Measurements from ENCODE around the gene RGS2. TPM values are rescaled to one million over a fixed set of nuclear protein-coding genes. Genes with fewer than 3 reads are reported as not detected.

Gene RGS2
- total and polyA plus RNA-seq, 3 experiments from 2014 or later, result 9.4 to 86.3 (median 10.7) TPM

DNA sequence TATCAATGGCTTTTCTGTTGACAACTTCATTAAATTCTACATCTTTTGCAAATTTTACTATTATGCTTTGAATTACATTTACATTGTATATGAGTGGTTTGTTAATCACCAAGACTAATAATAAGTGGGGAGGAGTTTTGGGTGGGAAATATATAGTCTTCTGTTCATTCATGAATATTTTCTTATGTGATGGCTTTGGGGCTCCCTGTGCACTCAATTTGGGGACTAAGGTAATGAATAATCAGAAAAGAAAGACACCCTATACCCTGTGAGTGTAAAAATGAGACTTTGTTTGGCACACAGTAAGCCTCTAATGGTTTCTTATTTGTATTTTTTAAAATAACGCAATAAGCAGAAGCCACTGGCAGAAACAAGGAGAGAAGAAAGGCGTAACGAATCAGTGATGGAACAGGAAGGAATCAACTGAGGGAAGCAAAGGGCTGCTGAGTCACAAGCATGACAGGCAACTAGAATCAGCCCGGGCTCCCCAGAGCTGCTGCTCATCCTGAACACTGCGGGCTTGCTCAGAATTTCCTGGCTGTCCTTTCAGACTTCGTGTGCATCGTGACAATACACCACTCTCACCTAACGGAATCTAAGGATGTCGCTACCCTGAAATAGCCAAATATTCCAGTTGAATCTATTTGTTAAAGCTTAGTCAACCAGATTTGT is 20.8 kb upstream of the RGS2 start:
- H3K27me3 Mint-ChIP-seq, result peaks cover 7 to 22% of the 10 kb centered on the region in 2 donors
- Histone ChIP-seq H3K4me3 (ENCODE audit: low read length) (no peak overlapping the region), H3K36me3 (ENCODE audit: insufficient read depth, low read length) (no peaks in the 10 kb centered on the region), H3K27ac (ENCODE audit: low read depth, low read length) (no peak overlapping the region), H3K4me1 (ENCODE audit: insufficient read depth, low read length) (no peaks in the 10 kb centered on the region), H3K9me3 (ENCODE audit: low read length) (no peaks in the 10 kb centered on the region), H3K27me3 (ENCODE audit: insufficient read depth, low read length, poor library complexity, severe bottlenecking) (no peaks in the 10 kb centered on the region)
- H3K36me3 Mint-ChIP-seq, result no peaks in the 10 kb centered on the region
- ChIA-PET POLR2A (no interaction called here), CTCF (no interaction called here)
- H3K9me3 Mint-ChIP-seq, result peaks cover 0 to 1% (median 0%) of the 10 kb centered on the region in 5 donors
- H3K4me3 Mint-ChIP-seq, result no peak overlapping the region
- no peak for DNase-seq
- no peaks in the 10 kb centered on the region for H3K4me1 Mint-ChIP-seq
- no peak overlapping the region for H3K27ac Mint-ChIP-seq

DNA sequence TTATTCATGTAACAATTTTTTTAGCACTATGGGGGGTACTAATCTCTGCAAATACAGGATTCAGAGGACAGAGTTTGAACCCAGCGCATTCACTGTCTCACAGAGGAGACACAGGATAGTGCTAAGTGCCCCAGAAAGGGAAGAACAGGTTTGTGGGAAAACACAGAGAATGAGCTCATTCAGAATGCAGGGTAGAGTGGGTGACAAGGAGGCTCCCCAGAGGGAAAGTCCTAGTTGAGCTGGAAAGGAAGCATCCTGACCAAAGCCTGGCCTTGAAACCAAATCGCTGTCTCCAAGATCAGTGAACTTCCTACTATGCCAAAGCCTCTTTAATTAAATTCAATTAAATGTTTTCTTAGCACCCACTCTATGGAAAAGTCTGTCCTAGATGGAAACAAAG is 19.0 kb upstream of the RGS2 start:
- Histone ChIP-seq H3K27me3 (ENCODE audit: insufficient read depth, low read length, poor library complexity, severe bottlenecking) (no peaks in the 10 kb centered on the region), H3K36me3 (ENCODE audit: insufficient read depth, low read length) (no peaks in the 10 kb centered on the region), H3K4me3 (ENCODE audit: low read length) (no peak overlapping the region), H3K9me3 (ENCODE audit: low read length) (no peaks in the 10 kb centered on the region), H3K27ac (ENCODE audit: low read depth, low read length) (no peak overlapping the region), H3K4me1 (ENCODE audit: insufficient read depth, low read length) (no peaks in the 10 kb centered on the region)
- Mint-ChIP-seq H3K27me3 (peaks cover 6 to 19% of the 10 kb centered on the region in 2 donors), H3K4me3 (no peak overlapping the region), H3K36me3 (no peaks in the 10 kb centered on the region), H3K27ac (no peak overlapping the region), H3K4me1 (no peaks in the 10 kb centered on the region), H3K9me3 (peaks cover 0 to 1% (median 0%) of the 10 kb centered on the region in 5 donors)
- POLR2A ChIA-PET, result no interaction called here
- DNase-seq, result no peak
- CTCF ChIA-PET, result no interaction called here

DNA sequence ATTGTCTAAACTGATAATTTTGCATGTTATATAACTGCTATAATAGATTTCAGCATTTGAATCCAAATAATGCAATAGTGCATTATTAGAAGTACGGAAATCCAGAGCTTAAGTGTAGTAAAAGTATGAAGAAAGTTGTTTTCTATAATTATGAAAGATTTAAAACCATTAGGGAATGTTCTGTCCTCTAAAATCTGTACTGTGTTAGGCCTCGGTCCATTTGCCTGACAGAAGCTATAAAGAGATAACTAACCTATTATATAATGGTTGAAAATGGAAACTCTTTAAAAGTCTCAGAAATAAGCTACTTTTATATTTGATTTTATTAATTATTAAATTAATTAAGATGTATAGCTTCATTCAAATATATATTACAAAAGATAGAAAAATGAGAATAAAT is 16.2 kb upstream of the RGS2 start:
- POLR2A ChIA-PET, result no interaction called here
- Mint-ChIP-seq H3K36me3 (peaks cover 0 to 2% (median 0%) of the 10 kb centered on the region in 3 donors), H3K4me3 (no peak overlapping the region), H3K27me3 (peaks cover 6 to 18% of the 10 kb centered on the region in 2 donors), H3K9me3 (peaks cover 0 to 1% (median 0%) of the 10 kb centered on the region in 5 donors), H3K4me1 (no peaks in the 10 kb centered on the region), H3K27ac (peak overlapping the region in 1 of 8 donors; percentile 12)
- Histone ChIP-seq H3K9me3 (ENCODE audit: low read length) (no peaks in the 10 kb centered on the region), H3K4me1 (ENCODE audit: insufficient read depth, low read length) (no peaks in the 10 kb centered on the region), H3K27ac (ENCODE audit: low read depth, low read length) (no peak overlapping the region), H3K27me3 (ENCODE audit: insufficient read depth, low read length, poor library complexity, severe bottlenecking) (no peaks in the 10 kb centered on the region), H3K4me3 (ENCODE audit: low read length) (no peak overlapping the region), H3K36me3 (ENCODE audit: insufficient read depth, low read length) (no peaks in the 10 kb centered on the region)
- CTCF ChIA-PET, result no interaction called here
- DNase-seq, result no peak

GRCh38 chr1:192793983-192794767 is 14.7 kb upstream of the RGS2 start:
- H3K36me3 ChIP-seq (ENCODE audit: insufficient read depth, low read length), result no peaks in the 10 kb centered on the region
- no peaks in the 10 kb centered on the region for H3K9me3 ChIP-seq (ENCODE audit: low read length)
- no peak overlapping the region for H3K27ac Mint-ChIP-seq
- peaks cover 0 to 2% (median 0%) of the 10 kb centered on the region in 3 donors for H3K36me3 Mint-ChIP-seq
- no peak overlapping the region for H3K4me3 Mint-ChIP-seq
- CTCF ChIA-PET, result no interaction called here
- no peak for DNase-seq
- H3K4me3 ChIP-seq (ENCODE audit: low read length), result no peak overlapping the region
- H3K4me1 ChIP-seq (ENCODE audit: insufficient read depth, low read length), result no peaks in the 10 kb centered on the region
- H3K27me3 Mint-ChIP-seq, result peaks cover 4 to 9% of the 10 kb centered on the region in 2 donors
- H3K9me3 Mint-ChIP-seq, result peaks cover 0 to 1% (median 0%) of the 10 kb centered on the region in 5 donors
- H3K4me1 Mint-ChIP-seq, result no peaks in the 10 kb centered on the region
- H3K27ac ChIP-seq (ENCODE audit: low read depth, low read length), result no peak overlapping the region
- no peaks in the 10 kb centered on the region for H3K27me3 ChIP-seq (ENCODE audit: insufficient read depth, low read length, poor library complexity, severe bottlenecking)
- POLR2A ChIA-PET, result no interaction called here

DNA sequence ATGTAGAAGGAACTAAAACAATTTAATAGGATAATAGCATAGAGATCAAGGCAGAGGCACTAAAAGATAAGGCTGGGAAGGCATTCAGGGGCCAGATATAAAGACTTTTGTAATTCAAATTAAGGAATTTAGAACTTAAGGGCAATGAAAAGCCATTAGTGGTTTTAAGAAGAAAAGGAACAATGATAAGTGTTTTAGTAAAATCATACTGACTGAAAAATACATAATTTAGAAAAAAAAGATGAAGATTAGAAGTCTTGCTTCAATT is 14.1 kb upstream of the RGS2 start:
- H3K4me3 ChIP-seq (ENCODE audit: low read length), result no peak overlapping the region
- H3K9me3 ChIP-seq (ENCODE audit: low read length), result no peaks in the 10 kb centered on the region
- no peak overlapping the region for H3K27ac ChIP-seq (ENCODE audit: low read depth, low read length)
- Mint-ChIP-seq H3K36me3 (peaks cover 0 to 2% (median 0%) of the 10 kb centered on the region in 3 donors), H3K27ac (peak overlapping the region in 1 of 8 donors; percentile 17), H3K4me1 (no peaks in the 10 kb centered on the region), H3K4me3 (no peak overlapping the region), H3K9me3 (peaks cover 0 to 1% (median 0%) of the 10 kb centered on the region in 5 donors), H3K27me3 (peaks cover 4 to 9% of the 10 kb centered on the region in 2 donors)
- H3K36me3 ChIP-seq (ENCODE audit: insufficient read depth, low read length), result no peaks in the 10 kb centered on the region
- no peaks in the 10 kb centered on the region for H3K4me1 ChIP-seq (ENCODE audit: insufficient read depth, low read length)
- POLR2A ChIA-PET, result no interaction called here
- no peaks in the 10 kb centered on the region for H3K27me3 ChIP-seq (ENCODE audit: insufficient read depth, low read length, poor library complexity, severe bottlenecking)
- no peak for DNase-seq
- CTCF ChIA-PET, result no interaction called here

DNA sequence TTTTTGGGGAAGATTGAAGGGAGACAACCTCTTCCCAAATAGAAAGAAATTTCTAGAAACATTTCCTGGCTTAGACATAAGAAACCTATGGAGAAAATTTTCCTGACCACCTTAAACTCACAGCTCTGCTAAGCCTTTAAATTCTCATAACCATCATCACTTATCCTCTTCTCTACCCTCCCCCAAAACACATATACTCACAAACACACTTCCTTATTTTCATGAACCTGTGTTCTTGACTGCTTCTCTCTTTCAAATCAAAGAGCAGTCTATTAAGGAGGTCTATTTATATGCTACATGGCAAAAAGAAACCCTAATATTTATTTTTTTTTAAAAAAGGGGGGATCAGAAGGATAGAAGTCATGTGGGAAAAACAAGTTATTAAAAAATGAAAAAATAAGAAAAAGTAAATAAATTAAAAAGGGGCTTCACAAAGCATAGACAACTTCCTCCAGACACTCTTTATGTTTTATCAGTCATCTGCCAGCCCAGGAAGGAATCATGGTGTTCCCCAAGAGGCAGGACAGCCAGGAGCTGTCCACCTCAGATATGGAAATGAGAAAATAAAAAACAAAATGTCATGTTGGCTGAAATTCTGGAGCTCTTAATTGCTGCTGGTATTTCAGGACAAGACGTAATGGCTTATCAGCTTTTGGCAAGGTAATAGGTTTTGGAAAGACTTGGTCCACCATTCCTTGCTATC is 12.8 kb upstream of the RGS2 start:
- no peaks in the 10 kb centered on the region for H3K4me1 Mint-ChIP-seq
- no peak overlapping the region for H3K4me3 ChIP-seq (ENCODE audit: low read length)
- H3K36me3 ChIP-seq (ENCODE audit: insufficient read depth, low read length), result no peaks in the 10 kb centered on the region
- peaks cover 3 to 4% of the 10 kb centered on the region in 2 donors for H3K27me3 Mint-ChIP-seq
- no peak for DNase-seq
- no peak overlapping the region for H3K4me3 Mint-ChIP-seq
- no peaks in the 10 kb centered on the region for H3K4me1 ChIP-seq (ENCODE audit: insufficient read depth, low read length)
- ChIA-PET CTCF (interaction anchor here (2.4 kb wide), 1 partner anchor 9 kb away, joined by 8 read pairs; no protein-coding TSS in a partner anchor), POLR2A (no interaction called here)
- H3K9me3 Mint-ChIP-seq, result peaks cover 0 to 1% (median 0%) of the 10 kb centered on the region in 5 donors
- H3K27ac ChIP-seq (ENCODE audit: low read depth, low read length), result no peak overlapping the region
- peaks cover 0 to 2% (median 0%) of the 10 kb centered on the region in 3 donors for H3K36me3 Mint-ChIP-seq
- H3K27me3 ChIP-seq (ENCODE audit: insufficient read depth, low read length, poor library complexity, severe bottlenecking), result no peaks in the 10 kb centered on the region
- H3K27ac Mint-ChIP-seq, result no peak overlapping the region
- H3K9me3 ChIP-seq (ENCODE audit: low read length), result no peaks in the 10 kb centered on the region

- H3K4me1 ChIP-seq (ENCODE audit: insufficient read depth, low read length), result no peaks in the 10 kb centered on the region
- Mint-ChIP-seq H3K27me3 (peaks cover 0 to 2% of the 10 kb centered on the region in 2 donors), H3K9me3 (no peaks in the 10 kb centered on the region), H3K27ac (no peak overlapping the region), H3K36me3 (peaks cover 0 to 2% (median 0%) of the 10 kb centered on the region in 3 donors), H3K4me3 (no peak overlapping the region), H3K4me1 (no peaks in the 10 kb centered on the region)
- H3K36me3 ChIP-seq (ENCODE audit: insufficient read depth, low read length), result no peaks in the 10 kb centered on the region
- H3K9me3 ChIP-seq (ENCODE audit: low read length), result no peaks in the 10 kb centered on the region
- ChIA-PET CTCF (interaction anchor here (2.4 kb wide), 1 partner anchor 8 kb away, joined by 8 read pairs; no protein-coding TSS in a partner anchor), POLR2A (no interaction called here)
- no peak overlapping the region for H3K27ac ChIP-seq (ENCODE audit: low read depth, low read length)
- no peak for DNase-seq
- no peak overlapping the region for H3K4me3 ChIP-seq (ENCODE audit: low read length)
- H3K27me3 ChIP-seq (ENCODE audit: insufficient read depth, low read length, poor library complexity, severe bottlenecking), result no peaks in the 10 kb centered on the region
Measured at GRCh38 chr1:192797143-192797542, 11.7 kb upstream of the RGS2 start.

GRCh38 chr1:192797891-192798290 is 10.9 kb upstream of the RGS2 start:
- Histone ChIP-seq H3K4me3 (ENCODE audit: low read length) (no peak overlapping the region), H3K9me3 (ENCODE audit: low read length) (no peaks in the 10 kb centered on the region), H3K27ac (ENCODE audit: low read depth, low read length) (no peak overlapping the region), H3K27me3 (ENCODE audit: insufficient read depth, low read length, poor library complexity, severe bottlenecking) (no peaks in the 10 kb centered on the region), H3K4me1 (ENCODE audit: insufficient read depth, low read length) (no peaks in the 10 kb centered on the region), H3K36me3 (ENCODE audit: insufficient read depth, low read length) (no peaks in the 10 kb centered on the region)
- Mint-ChIP-seq H3K27me3 (peaks cover 0 to 2% of the 10 kb centered on the region in 2 donors), H3K4me3 (no peak overlapping the region), H3K4me1 (no peaks in the 10 kb centered on the region), H3K9me3 (no peaks in the 10 kb centered on the region), H3K36me3 (peaks cover 0 to 2% (median 0%) of the 10 kb centered on the region in 3 donors), H3K27ac (no peak overlapping the region)
- POLR2A ChIA-PET, result no interaction called here
- no peak for DNase-seq
- CTCF ChIA-PET, result interaction anchor here (2.4 kb wide), 1 partner anchor 8 kb away, joined by 8 read pairs; no protein-coding TSS in a partner anchor
